ENCODE results near the gene PDCD5.

DNA sequence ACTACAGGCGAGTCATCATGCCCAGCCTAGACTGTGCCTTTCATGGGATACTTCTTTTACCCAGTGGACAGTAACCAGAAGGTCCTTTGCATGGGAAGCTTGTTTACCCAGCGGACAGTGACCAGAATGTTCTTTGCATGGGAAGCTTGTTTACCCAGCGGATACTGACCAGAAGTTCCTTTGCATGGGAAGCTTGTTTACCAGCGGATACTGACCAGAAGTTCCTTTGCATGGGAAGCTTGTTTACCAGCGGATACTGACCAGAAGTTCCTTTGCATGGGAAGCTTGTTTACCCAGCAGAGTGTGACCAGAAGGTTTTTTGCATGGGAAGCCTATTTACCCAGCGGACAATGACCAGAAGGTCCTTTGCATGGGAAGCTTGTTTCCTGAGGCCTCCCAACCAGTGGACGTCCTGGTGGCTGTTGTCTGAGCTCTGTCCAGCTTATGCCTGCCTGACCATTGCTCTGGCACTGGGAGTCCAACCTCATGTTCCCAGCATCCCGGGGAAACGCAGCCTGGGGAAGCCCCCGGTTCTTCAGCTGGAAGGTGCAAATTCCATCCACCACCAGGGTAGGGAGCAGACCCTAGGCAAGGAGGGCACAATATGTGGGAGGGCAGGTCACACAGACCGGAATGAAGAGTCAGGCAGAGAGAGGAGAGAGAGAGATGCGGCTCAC lies 41.6 kb upstream of the PDCD5 start:
- TF ChIP-seq, protein P1, sequence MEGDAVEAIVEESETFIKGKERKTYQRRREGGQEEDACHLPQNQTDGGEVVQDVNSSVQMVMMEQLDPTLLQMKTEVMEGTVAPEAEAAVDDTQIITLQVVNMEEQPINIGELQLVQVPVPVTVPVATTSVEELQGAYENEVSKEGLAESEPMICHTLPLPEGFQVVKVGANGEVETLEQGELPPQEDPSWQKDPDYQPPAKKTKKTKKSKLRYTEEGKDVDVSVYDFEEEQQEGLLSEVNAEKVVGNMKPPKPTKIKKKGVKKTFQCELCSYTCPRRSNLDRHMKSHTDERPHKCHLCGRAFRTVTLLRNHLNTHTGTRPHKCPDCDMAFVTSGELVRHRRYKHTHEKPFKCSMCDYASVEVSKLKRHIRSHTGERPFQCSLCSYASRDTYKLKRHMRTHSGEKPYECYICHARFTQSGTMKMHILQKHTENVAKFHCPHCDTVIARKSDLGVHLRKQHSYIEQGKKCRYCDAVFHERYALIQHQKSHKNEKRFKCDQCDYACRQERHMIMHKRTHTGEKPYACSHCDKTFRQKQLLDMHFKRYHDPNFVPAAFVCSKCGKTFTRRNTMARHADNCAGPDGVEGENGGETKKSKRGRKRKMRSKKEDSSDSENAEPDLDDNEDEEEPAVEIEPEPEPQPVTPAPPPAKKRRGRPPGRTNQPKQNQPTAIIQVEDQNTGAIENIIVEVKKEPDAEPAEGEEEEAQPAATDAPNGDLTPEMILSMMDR (IDR thresholded peaks at IDR 0.05): no peak
- no peak for TF ChIP-seq POLR2A (IDR thresholded peaks at IDR 0.05)
